ENCODE data around the gene TMEM168. TPM values are rescaled to one million over a fixed set of nuclear protein-coding genes. Genes with fewer than 3 reads are reported as not detected.

TMEM168 gene
- total and polyA plus RNA-seq, 8 donors: 2.9 to 148 (median 10.7) TPM

DNA sequence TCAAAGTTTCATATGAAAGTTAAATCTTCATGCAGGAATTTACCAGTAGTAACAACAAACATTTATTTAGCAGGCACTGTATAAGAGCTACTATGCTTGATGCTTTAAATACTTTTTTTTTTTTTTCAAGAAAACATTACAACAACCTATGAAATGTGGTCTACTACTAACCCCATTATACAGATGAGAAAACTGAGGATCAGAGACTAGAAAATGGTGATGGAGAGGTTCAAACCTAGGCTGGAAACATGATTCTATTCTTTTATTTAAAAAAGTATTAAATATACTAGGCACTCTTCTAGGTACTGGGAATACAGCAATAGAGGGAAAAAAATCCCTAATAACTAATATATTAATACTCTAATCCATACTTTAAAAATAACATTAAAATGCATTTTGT lies 40.6 kb upstream of the TMEM168 start:
- H3K36me3 ChIP-seq: peaks cover 0 to 50% (median 41%) of the 10 kb centered on the region in 4 donors
- no peak overlapping the region for H3K4me3 ChIP-seq
- TF ChIP-seq EP300 (IDR thresholded peaks at IDR 0.05) (no peak), POLR2AphosphoS5 (IDR thresholded peaks at IDR 0.05) (no peak), POLR2A (IDR thresholded peaks at IDR 0.05) (no peak), CTCF (IDR thresholded peaks at IDR 0.05) (no peak)
- H3K27ac ChIP-seq: no peak overlapping the region
- intact Hi-C loops (cut with DNase I; ENCODE audit: low total_unique reads): no loop called here
- H3K27me3 ChIP-seq: no peaks in the 10 kb centered on the region
- H3K4me1 ChIP-seq: no peaks in the 10 kb centered on the region
- no peak for DNase-seq
- peaks cover 0 to 19% (median 4%) of the 10 kb centered on the region in 4 donors for H3K9me3 ChIP-seq

DNA sequence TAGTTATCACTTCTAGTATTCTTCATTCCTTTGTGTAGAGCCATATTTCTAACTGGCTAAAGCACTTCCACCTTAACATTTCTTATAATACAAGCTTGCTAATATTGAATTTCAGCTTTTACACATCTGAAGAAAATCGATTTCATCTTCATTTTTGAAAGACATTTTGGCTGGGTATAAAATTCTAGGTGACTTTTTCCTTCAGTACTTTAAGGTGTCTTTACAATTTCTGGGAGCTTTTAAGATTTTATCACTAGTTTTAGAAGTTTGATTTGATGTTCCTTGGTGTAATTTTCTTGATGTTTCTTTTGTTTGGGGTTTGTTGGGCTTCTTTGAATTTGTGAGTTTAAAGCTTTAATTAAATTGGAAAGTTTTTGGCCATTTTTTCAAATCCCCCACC lies 38.5 kb upstream of the TMEM168 start:
- Histone ChIP-seq H3K4me3 (no peak overlapping the region), H3K9me3 (peaks cover 0 to 19% (median 4%) of the 10 kb centered on the region in 4 donors), H3K27ac (no peak overlapping the region), H3K36me3 (peaks cover 0 to 60% (median 41%) of the 10 kb centered on the region in 4 donors), H3K4me1 (no peaks in the 10 kb centered on the region), H3K27me3 (no peaks in the 10 kb centered on the region)
- no peak for TF ChIP-seq POLR2AphosphoS5 (IDR thresholded peaks at IDR 0.05)
- no peak for TF ChIP-seq EP300 (IDR thresholded peaks at IDR 0.05)
- no peak for TF ChIP-seq POLR2A (IDR thresholded peaks at IDR 0.05)
- TF ChIP-seq CTCF (IDR thresholded peaks at IDR 0.05): no peak
- intact Hi-C loops (cut with DNase I; ENCODE audit: low total_unique reads): no loop called here
- no peak for DNase-seq
- WGBS, 5 donors: 89 to 98% (median 96%) methylated on average over 1 of the region's 1 CpG

DNA sequence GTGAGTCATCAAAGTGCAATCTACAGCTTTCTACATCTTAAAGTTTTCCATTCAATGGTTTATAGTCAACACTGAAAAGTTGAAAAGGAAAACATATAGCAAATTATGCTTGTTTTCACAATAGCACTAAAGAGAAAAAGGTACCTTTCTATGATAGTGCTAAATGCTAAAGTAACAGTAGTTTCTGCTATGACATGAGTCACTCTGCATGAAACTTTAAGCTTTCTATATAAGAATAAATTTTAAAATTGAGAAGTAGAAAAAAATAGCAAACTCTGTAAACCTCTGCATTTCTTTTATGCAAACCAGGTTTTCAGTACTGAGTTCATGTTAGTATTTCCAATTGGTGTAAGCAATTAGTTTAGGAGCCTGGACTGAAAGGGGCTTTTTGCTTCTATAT lies 31.2 kb upstream of the TMEM168 start:
- H3K4me3 ChIP-seq: no peak overlapping the region
- TF ChIP-seq POLR2A (IDR thresholded peaks at IDR 0.05) (no peak), POLR2AphosphoS5 (IDR thresholded peaks at IDR 0.05) (no peak), CTCF (IDR thresholded peaks at IDR 0.05) (no peak), EP300 (IDR thresholded peaks at IDR 0.05) (no peak)
- DNase-seq: no peak
- H3K27me3 ChIP-seq: no peaks in the 10 kb centered on the region
- H3K9me3 ChIP-seq: no peaks in the 10 kb centered on the region
- H3K36me3 ChIP-seq: peaks cover 0 to 47% (median 14%) of the 10 kb centered on the region in 4 donors
- H3K27ac ChIP-seq: no peak overlapping the region
- intact Hi-C loops (cut with DNase I; ENCODE audit: low total_unique reads): no loop called here
- no peaks in the 10 kb centered on the region for H3K4me1 ChIP-seq

GRCh38 chr7:112819536-112819935 lies 29.3 kb upstream of the TMEM168 start:
- no peaks in the 10 kb centered on the region for H3K27me3 ChIP-seq

More at GRCh38 chr7:112819536-112819935, 29.3 kb upstream of the TMEM168 start:
- Histone ChIP-seq H3K9me3 (peaks cover 0 to 10% (median 0%) of the 10 kb centered on the region in 4 donors), H3K4me1 (no peaks in the 10 kb centered on the region), H3K36me3 (peaks cover 0 to 40% (median 14%) of the 10 kb centered on the region in 4 donors), H3K4me3 (no peak overlapping the region), H3K27ac (no peak overlapping the region)
- intact Hi-C loops (cut with DNase I; ENCODE audit: low total_unique reads): no loop called here
- DNase-seq: no peak
- WGBS, 5 donors: 78 to 86% (median 83%) methylated on average over 3 of the region's 3 CpGs
- TF ChIP-seq POLR2A (IDR thresholded peaks at IDR 0.05) (no peak), EP300 (IDR thresholded peaks at IDR 0.05) (no peak), CTCF (IDR thresholded peaks at IDR 0.05) (no peak), POLR2AphosphoS5 (IDR thresholded peaks at IDR 0.05) (no peak)
